WI38 (cell line): ENCODE results near the gene FREM3.

Experiments
- H3K4me3 ChIP-seq: 2 replicates; pipeline ENCODE4 v1.5.1; 2011; ENCODE audit warnings: low read depth, mild to moderate bottlenecking, control low read depth, low read length
- TF ChIP-seq, protein P1 (sequence below): IDR thresholded peaks from 2 replicates; pipeline ENCODE4 v1.5.1; 2012; ENCODE audit warnings: low read depth, mild to moderate bottlenecking, control low read depth, low read length

FREM3 gene

DNA sequence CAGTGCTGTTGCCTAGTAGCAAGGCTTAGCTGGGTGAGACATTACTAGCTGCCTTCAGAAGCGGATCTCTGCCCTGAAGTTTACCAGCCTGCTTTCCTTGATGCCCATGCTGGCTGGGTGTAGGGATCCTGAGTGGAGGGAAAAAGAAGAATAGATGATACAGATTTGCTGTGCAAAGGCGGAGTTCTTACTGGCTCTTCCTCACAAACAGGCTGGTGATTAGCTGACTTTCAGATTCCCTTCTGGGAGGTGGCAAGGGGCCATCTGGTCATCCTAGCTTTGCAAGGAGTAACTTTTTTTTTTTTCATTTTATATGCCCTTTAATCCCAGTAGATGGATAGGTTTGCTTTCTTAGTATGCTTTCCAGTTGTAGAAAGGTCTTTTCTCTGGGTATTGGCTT, 142.2 kb downstream of the FREM3 start:
- TF ChIP-seq, protein P1, sequence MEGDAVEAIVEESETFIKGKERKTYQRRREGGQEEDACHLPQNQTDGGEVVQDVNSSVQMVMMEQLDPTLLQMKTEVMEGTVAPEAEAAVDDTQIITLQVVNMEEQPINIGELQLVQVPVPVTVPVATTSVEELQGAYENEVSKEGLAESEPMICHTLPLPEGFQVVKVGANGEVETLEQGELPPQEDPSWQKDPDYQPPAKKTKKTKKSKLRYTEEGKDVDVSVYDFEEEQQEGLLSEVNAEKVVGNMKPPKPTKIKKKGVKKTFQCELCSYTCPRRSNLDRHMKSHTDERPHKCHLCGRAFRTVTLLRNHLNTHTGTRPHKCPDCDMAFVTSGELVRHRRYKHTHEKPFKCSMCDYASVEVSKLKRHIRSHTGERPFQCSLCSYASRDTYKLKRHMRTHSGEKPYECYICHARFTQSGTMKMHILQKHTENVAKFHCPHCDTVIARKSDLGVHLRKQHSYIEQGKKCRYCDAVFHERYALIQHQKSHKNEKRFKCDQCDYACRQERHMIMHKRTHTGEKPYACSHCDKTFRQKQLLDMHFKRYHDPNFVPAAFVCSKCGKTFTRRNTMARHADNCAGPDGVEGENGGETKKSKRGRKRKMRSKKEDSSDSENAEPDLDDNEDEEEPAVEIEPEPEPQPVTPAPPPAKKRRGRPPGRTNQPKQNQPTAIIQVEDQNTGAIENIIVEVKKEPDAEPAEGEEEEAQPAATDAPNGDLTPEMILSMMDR = no peak
- no peak overlapping the region for H3K4me3 ChIP-seq

DNA sequence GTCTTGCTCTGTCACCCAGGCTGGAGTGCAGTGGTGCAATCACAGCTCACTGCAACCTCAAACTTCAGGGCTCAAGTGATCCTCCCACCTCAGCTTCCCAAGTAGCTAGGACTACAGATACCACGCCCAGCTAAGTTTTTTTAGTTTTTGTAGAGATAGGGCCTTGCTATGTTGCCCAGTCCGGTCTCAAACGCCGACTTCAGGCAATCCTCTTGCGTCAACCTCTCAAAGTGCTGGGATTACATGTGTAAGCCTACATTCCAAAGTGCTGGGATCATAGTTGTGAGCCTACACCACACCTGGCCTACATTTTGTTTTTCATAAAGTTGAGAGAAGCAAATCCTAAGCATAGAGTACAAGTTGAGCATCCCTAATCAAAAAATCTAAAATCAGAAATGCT, 144.8 kb downstream of the FREM3 start:
- TF ChIP-seq, protein P1 = no peak
- no peak overlapping the region for H3K4me3 ChIP-seq

DNA sequence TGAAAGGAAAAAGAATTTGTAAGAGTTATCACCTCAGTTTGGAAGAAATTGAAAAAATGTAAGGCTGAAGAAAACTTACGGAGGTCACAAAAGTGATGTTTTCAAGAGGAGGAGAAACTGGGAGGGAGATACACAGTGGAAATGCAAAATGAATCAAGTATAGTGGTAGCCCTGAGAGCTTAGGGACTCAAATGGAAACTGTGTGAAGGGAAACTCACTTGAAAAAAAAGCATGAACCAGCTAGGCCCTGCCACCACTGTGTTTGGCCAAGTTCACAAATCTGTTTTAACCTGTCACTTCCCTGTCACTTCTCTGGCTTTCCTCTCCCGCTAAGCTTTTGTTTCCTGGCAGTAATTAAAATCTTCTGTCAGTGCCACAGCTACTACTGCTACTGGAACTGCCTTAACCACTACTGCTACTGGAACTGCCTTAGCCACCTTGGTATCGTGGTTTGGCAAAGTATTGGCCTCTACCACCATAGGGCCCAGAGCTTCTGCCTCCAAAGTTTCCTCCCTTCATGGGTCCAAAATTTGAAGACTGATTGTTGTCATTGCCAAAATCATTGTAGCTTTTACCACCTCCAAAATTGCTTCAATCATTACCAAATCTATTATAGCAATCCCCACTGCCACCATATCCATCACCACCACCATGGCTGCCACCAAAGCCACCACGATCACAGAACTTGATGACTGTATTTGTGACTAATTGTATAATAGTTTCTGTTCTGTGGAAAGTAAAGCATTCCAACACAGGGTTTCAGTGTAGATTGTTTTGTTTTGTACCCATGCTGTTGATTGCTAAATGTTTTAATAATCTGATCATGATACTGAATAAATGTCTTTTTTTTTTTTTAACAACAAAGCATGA, 145.5 kb downstream of the FREM3 start:
- H3K4me3 ChIP-seq = no peak overlapping the region
- TF ChIP-seq, protein P1 = no peak

DNA sequence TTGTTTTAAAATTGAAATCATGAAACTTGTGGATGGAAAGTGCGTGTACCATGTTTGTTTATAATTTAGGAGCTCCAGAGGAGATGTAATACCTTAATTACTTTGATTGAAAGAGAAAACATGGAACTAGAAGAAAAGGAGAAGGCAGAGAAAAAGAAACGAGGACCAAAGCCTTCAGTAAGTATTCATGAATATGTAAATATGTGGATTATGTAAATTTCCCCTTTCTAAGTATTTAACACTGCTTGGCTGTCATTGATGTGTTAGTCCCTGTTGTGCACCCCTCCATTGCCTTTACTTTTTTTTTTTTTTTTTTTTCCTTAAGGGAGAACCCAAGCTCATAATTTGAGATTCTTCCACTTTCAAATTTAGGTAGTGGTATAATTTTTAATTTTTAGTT, 150.5 kb downstream of the FREM3 start:
- no peak overlapping the region for H3K4me3 ChIP-seq
- TF ChIP-seq, protein P1 = no peak

DNA sequence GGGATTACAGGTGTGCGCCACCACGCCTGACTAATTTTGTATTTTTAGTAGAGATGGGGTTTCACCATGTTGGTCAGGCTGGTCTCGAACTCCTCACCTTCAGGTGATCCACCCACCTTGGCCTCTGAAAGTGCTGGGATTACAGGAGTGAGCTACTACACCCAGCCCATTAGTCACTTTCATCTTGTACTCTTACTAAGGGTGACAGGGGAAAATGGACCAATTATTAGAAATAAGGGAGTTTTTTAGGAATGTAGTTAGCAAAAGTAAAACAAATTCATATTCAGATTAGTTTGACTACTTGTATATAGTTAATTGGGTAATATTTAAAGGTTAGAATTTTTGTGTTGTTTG, 160.8 kb downstream of the FREM3 start:
- TF ChIP-seq, protein P1 = no peak

DNA sequence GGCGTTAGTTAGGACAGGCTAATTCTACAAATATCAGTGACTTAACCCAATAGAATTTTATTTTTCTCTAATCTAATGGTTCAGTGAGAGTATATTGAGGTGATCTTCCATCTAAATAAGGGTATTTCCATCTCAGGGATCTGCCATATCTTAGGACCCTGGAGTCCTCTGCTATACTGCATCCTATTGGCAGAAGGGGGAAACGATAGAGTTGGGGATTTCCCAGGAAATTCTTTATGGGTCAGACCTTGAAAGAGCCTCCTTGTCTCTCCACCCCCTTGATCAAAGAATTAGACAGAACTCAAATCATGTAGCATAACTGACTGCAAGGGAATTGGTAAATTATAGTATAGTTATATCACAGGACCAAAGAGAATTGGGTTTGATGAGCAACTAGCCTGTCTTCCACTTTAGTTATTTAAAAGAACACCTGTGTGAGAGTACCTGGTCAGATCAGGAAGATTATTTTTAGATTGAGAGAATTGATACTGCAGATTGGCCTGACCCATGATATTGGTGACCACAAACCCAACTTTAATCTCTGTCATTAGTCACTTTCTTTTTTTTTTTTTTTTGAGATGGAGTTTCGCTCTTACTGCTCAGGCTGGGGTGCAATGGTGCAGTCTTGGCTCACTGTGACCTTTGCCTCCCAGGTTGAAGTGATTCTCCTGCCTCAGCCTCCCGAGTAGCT, 161.4 kb downstream of the FREM3 start:
- H3K4me3 ChIP-seq = no peak overlapping the region
- TF ChIP-seq, protein P1 = no peak

More for the DNA sequence above, 160.8 kb downstream of the FREM3 start:
- H3K4me3 ChIP-seq = no peak overlapping the region
